HepG2 (cell line): ENCODE measurements around the gene FGD6. TPM values are rescaled to one million over a fixed set of nuclear protein-coding genes. Genes with fewer than 3 reads are reported as not detected.

ENCODE experiments used
- ATAC-seq: fragments of 200-7000 bp; cut with Tn5 transposase; 3 replicates; pipeline ENCODE4 v1.9.1; 2020; ENCODE audit warnings: mild to moderate bottlenecking, moderate library complexity
- BruUV-seq: library from RNA; stranded (reverse); fragments of 400-500 nt; replicated peaks from 2 replicates; lab custom pipeline; 2021; lab: Mats Ljungman, UMichigan
- CTCF ChIA-PET: fragments of 300-600 bp; formaldehyde crosslinking; extraction: SDS; loops from one replicate; lab custom pipeline; 2021; ENCODE audit warnings: low total read pairs, inconsistent platforms, low intra/inter-chr PET ratio; lab: Yijun Ruan, JAX
- POLR2A ChIA-PET: fragments of 350-600 bp; sonication (Branson Sonifier 250); formaldehyde crosslinking; loops from one replicate; lab custom pipeline; 2020; ENCODE audit warnings: antibody characterized with exemption, inconsistent platforms; lab: Yijun Ruan, JAX
- DNase-seq: peaks from one replicate; pipeline ENCODE4 v3.0.0-alpha.2; 2015; ENCODE audit warnings: low spot score
- FAIRE-seq: peaks from 3 replicates; lab custom pipeline; 2011; peaks lifted over from hg19 to GRCh38; lab: Jason Lieb, UNC
- H2AFZ ChIP-seq: one replicate; pipeline ENCODE4 v1.6.1; 2011; ENCODE audit warnings: low read length, inconsistent platforms
- H3K27ac ChIP-seq: fragments of 300-600 bp; 3 replicates; pipeline ENCODE4 v1.8.0; 2011; ENCODE audit warnings: mixed run types, mild to moderate bottlenecking, mixed read lengths, low read length, inconsistent platforms; ENCODE audit not compliant: insufficient read depth; ENCODE audit errors: extremely low read length
- H3K27me3 ChIP-seq, 2 experiments: fragments of 200-600 bp in 1 of 2; 2 replicates in 1 of 2; 3 replicates in 1 of 2; pipeline versions ENCODE4 v1.6.0 to v1.8.0; 2011; ENCODE audit warnings: low read length in 2 of 2, mild to moderate bottlenecking in 2 of 2, moderate library complexity in 2 of 2, inconsistent platforms in 1 of 2; ENCODE audit not compliant: insufficient read depth in 2 of 2, control insufficient read depth in 1 of 2
- H3K36me3 ChIP-seq, 2 experiments: fragments of 200-600 bp in 1 of 2; replicated peaks in 1 of 2; 2 replicates in 1 of 2; 3 replicates in 1 of 2; pipeline versions ENCODE4 v1.5.1 to v1.8.0; 2011; ENCODE audit warnings: low read length in 2 of 2, inconsistent platforms in 1 of 2; ENCODE audit not compliant: insufficient read depth in 2 of 2, control insufficient read depth in 1 of 2
- H3K4me1 ChIP-seq: 2 replicates; pipeline ENCODE4 v1.5.1; 2012; ENCODE audit warnings: low read length, inconsistent platforms; ENCODE audit not compliant: insufficient read depth
- H3K4me2 ChIP-seq: 2 replicates; pipeline ENCODE4 v1.6.0; 2011; ENCODE audit warnings: low read depth, low read length, inconsistent platforms
- H3K4me3 ChIP-seq, 3 experiments: fragments of 200-600 bp in 1 of 3; sonication (generic), shearing (Covaris generic) in 1 of 3; replicated peaks in 1 of 3; 2 replicates each; pipeline ENCODE4 v1.5.1; 2011 to 2016; ENCODE audit warnings: low read length in 3 of 3, inconsistent platforms in 2 of 3, low read depth in 2 of 3, mild to moderate bottlenecking in 2 of 3, control low read depth in 1 of 3, mixed read lengths in 1 of 3; ENCODE audit not compliant: insufficient read depth in 1 of 3
- H3K79me2 ChIP-seq: one replicate; pipeline ENCODE4 v1.6.1; 2011; ENCODE audit warnings: low read length, inconsistent platforms; ENCODE audit not compliant: insufficient read depth
- H3K9ac ChIP-seq: 2 replicates; pipeline ENCODE4 v1.6.0; 2011; ENCODE audit warnings: mild to moderate bottlenecking, low read depth, low read length, inconsistent platforms; ENCODE audit not compliant: insufficient read depth
- H3K9me3 ChIP-seq: 2 replicates; pipeline ENCODE4 v1.5.1; 2012; ENCODE audit warnings: mild to moderate bottlenecking, low read length
- H4K20me1 ChIP-seq: 2 replicates; pipeline ENCODE4 v1.6.0; 2011; ENCODE audit warnings: inconsistent platforms, mild to moderate bottlenecking, low read length, moderate library complexity; ENCODE audit not compliant: insufficient read depth
- BRCA1 ChIP-seq: sonication (generic); formaldehyde crosslinking; IDR thresholded peaks from 2 replicates; pipeline ENCODE4 v1.4.0; 2020; ENCODE audit warnings: missing genetic modification reagents
- FOXC1 ChIP-seq: sonication (generic); formaldehyde crosslinking; IDR thresholded peaks from 2 replicates; pipeline ENCODE4 v1.8.0; 2022; ENCODE audit warnings: mild to moderate bottlenecking, missing genetic modification reagents, borderline replicate concordance
- PRPF4 ChIP-seq: fragments of 200-400 bp; formaldehyde crosslinking; IDR thresholded peaks from 2 replicates; pipeline ENCODE4 v1.6.1; 2016; ENCODE audit warnings: low read length, low read depth; ENCODE audit not compliant: poor library complexity, severe bottlenecking
- RNF2 ChIP-seq: fragments of 450-650 bp; conservative IDR thresholded peaks from 2 replicates; pipeline ENCODE4 v1.6.1; 2016; ENCODE audit warnings: low read depth
- ZBTB7A ChIP-seq: sonication (generic); formaldehyde crosslinking; IDR thresholded peaks from 2 replicates; pipeline ENCODE4 v1.8.0; 2022; ENCODE audit warnings: mild to moderate bottlenecking, missing genetic modification reagents
- ZFP91 ChIP-seq: sonication (generic); formaldehyde crosslinking; IDR thresholded peaks from 2 replicates; pipeline ENCODE4 v1.9.0; 2022; ENCODE audit warnings: missing genetic modification reagents, mild to moderate bottlenecking, borderline replicate concordance
- ZFX ChIP-seq: sonication (generic); formaldehyde crosslinking; IDR thresholded peaks from 2 replicates; pipeline ENCODE4 v1.4.0; 2020; ENCODE audit warnings: mild to moderate bottlenecking, low read depth, missing genetic modification reagents, moderate library complexity
- ZMAT3 ChIP-seq: sonication (generic); formaldehyde crosslinking; conservative IDR thresholded peaks from 2 replicates; pipeline ENCODE4 v1.7.0; 2021; ENCODE audit warnings: missing genetic modification reagents
- ZNF17 ChIP-seq: sonication (generic); formaldehyde crosslinking; IDR thresholded peaks from 2 replicates; pipeline ENCODE4 v1.5.0; 2020; ENCODE audit warnings: mild to moderate bottlenecking, missing genetic modification reagents
- ZNF18 ChIP-seq: sonication (generic); formaldehyde crosslinking; IDR thresholded peaks from 2 replicates; pipeline ENCODE4 v1.8.0; 2022; ENCODE audit warnings: mild to moderate bottlenecking, missing genetic modification reagents; ENCODE audit not compliant: insufficient replicate concordance
- ZNF616 ChIP-seq: sonication (generic); formaldehyde crosslinking; IDR thresholded peaks from 2 replicates; pipeline ENCODE4 v1.5.0; 2020; ENCODE audit warnings: low read depth, mild to moderate bottlenecking, missing genetic modification reagents
- ZNF652 ChIP-seq: IDR thresholded peaks from 2 replicates; pipeline ENCODE4 v1.6.1; 2016; ENCODE audit warnings: low read depth, borderline replicate concordance
- ZNF672 ChIP-seq: sonication (generic); formaldehyde crosslinking; IDR thresholded peaks from 2 replicates; pipeline ENCODE4 v1.8.1; 2022; ENCODE audit warnings: missing genetic modification reagents
- ZSCAN25 ChIP-seq: sonication (generic); formaldehyde crosslinking; IDR thresholded peaks from 2 replicates; pipeline ENCODE4 v1.8.0; 2022; ENCODE audit warnings: mild to moderate bottlenecking, missing genetic modification reagents
- WGBS: methylation state at CpG from one replicate; pipeline ENCODE4 v1.1.6; 2017; ENCODE audit warnings: low lambda C conversion rate; 5-methylcytosine and 5-hydroxymethylcytosine counted together
- in situ Hi-C: cut with HindIII; loops from 2 replicates; pipeline ENCODE4 v1.10.0; 2017; ENCODE audit warnings: low pct_unique_long_range_greater_than_20kb; ENCODE audit not compliant: extremely low pct_ligation_motif_present
- intact Hi-C: fragments of 100-400 bp; cut with micrococcal nuclease; formaldehyde crosslinking; loops from one replicate; pipeline ENCODE4 v1.10.0; 2022; ENCODE audit not compliant: unreplicated experiment
- polyA plus RNA-seq, 8 experiments: library from polyadenylated mRNA; depleted of rRNA in 3 of 8; stranded (reverse) in 7 of 8; unstranded in 1 of 8; fragments of >200 nt; fragmentation: Illumina TruSeq in 4 of 8; extraction: Trizol in 4 of 8; gene quantifications; 2 replicates each; pipeline versions ENCODE4 v1.2.1 to v1.2.3, GENCODE V29; 2011 to 2016; ENCODE audit warnings: low read depth in 4 of 8, missing spikeins in 1 of 8, mixed read lengths in 1 of 8; ENCODE audit not compliant: insufficient read depth in 1 of 8
- total RNA-seq, 5 experiments: library from RNA; depleted of rRNA; stranded (reverse); fragments of >200 nt; fragmentation: Illumina TruSeq; extraction: Trizol; gene quantifications; 2 replicates each; pipeline ENCODE4 v1.2.3, GENCODE V29; 2016; ENCODE audit warnings: low read depth in 1 of 5
- TF ChIP-seq, protein P1 (sequence below): sonication (generic); formaldehyde crosslinking; IDR thresholded peaks from 2 replicates; pipeline ENCODE4; 2020; ENCODE audit warnings: missing genetic modification reagents, mild to moderate bottlenecking, borderline replicate concordance
- TF ChIP-seq, protein P2 (sequence below): sonication (generic); formaldehyde crosslinking; conservative IDR thresholded peaks from 2 replicates; pipeline ENCODE4 v1.4.0; 2020; ENCODE audit warnings: missing genetic modification reagents

FGD6 gene
- total and polyA plus RNA-seq, 2 of the 13 experiments (the other 11 are each of a cell fraction or from before 2014, with no cell fraction given), result 2.2 to 4.3 TPM

- no peaks in the 10 kb centered on the region for H3K79me2 ChIP-seq
- H3K4me3 ChIP-seq, result no peak overlapping the region
- WGBS, result 93% methylated on average over 5 of the region's 5 CpGs
- H3K27ac ChIP-seq, result no peak overlapping the region
- H3K4me2 ChIP-seq, result no peak overlapping the region
- no peaks in the 10 kb centered on the region for H4K20me1 ChIP-seq
- TF ChIP-seq ZMAT3 (CRISPR knock-in tag) (no peak), PRPF4 (no peak), ZFX (no peak), ZBTB7A (CRISPR knock-in tag) (no peak), ZNF17 (CRISPR knock-in tag) (no peak), BRCA1 (CRISPR knock-in tag) (no peak), ZNF616 (CRISPR knock-in tag) (no peak), ZSCAN25 (CRISPR knock-in tag) (no peak), ZNF672 (no peak), RNF2 (no peak), FOXC1 (CRISPR knock-in tag) (no peak), ZNF652 (CRISPR knock-in tag) (no peak), ZFP91 (CRISPR knock-in tag) (no peak), ZNF18 (no peak)
- TF ChIP-seq, protein P1, sequence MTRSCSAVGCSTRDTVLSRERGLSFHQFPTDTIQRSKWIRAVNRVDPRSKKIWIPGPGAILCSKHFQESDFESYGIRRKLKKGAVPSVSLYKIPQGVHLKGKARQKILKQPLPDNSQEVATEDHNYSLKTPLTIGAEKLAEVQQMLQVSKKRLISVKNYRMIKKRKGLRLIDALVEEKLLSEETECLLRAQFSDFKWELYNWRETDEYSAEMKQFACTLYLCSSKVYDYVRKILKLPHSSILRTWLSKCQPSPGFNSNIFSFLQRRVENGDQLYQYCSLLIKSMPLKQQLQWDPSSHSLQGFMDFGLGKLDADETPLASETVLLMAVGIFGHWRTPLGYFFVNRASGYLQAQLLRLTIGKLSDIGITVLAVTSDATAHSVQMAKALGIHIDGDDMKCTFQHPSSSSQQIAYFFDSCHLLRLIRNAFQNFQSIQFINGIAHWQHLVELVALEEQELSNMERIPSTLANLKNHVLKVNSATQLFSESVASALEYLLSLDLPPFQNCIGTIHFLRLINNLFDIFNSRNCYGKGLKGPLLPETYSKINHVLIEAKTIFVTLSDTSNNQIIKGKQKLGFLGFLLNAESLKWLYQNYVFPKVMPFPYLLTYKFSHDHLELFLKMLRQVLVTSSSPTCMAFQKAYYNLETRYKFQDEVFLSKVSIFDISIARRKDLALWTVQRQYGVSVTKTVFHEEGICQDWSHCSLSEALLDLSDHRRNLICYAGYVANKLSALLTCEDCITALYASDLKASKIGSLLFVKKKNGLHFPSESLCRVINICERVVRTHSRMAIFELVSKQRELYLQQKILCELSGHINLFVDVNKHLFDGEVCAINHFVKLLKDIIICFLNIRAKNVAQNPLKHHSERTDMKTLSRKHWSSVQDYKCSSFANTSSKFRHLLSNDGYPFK, result no peak
- TF ChIP-seq, protein P2, sequence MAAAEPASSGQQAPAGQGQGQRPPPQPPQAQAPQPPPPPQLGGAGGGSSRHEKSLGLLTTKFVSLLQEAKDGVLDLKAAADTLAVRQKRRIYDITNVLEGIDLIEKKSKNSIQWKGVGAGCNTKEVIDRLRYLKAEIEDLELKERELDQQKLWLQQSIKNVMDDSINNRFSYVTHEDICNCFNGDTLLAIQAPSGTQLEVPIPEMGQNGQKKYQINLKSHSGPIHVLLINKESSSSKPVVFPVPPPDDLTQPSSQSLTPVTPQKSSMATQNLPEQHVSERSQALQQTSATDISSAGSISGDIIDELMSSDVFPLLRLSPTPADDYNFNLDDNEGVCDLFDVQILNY (CRISPR knock-in tag), result no peak
- no peak overlapping the region for H3K9ac ChIP-seq
- FAIRE-seq, result no peak
- no peak overlapping the region for H2AFZ ChIP-seq
- POLR2A ChIA-PET, result no interaction called here
- BruUV-seq, result no TSS peak
- CTCF ChIA-PET, result no interaction called here
- H3K9me3 ChIP-seq, result no peaks in the 10 kb centered on the region
- in situ Hi-C loops, result no loop called here
- ATAC-seq, result no peak
- H3K4me1 ChIP-seq, result 0 out of 2 replicates have a peak, but pooled peaks cover 7% of the 10 kb centered on the region
- H3K36me3 ChIP-seq, result peaks cover 0 to 2% of the 10 kb centered on the region in 2 experiments; a peak in 1 of 5 replicates
- no peaks in the 10 kb centered on the region for H3K27me3 ChIP-seq
- intact Hi-C loops, result no loop called here
- DNase-seq, result no peak
Measured at GRCh38 chr12:95200128-95200894, 17.0 kb downstream of the FGD6 start.
